HEK293T (cell line): ENCODE results near the gene GALNT2.

Source experiments
- CTBP1 ChIP-seq: fragments of 450-650 bp; IDR thresholded peaks from 2 replicates; pipeline ENCODE4 v1.6.1; 2016; ENCODE audit warnings: borderline replicate concordance
- FOXA1 ChIP-seq: fragments of 450-650 bp; IDR thresholded peaks from 2 replicates; pipeline ENCODE4 v1.6.1; 2016; ENCODE audit warnings: mild to moderate bottlenecking
- FOXK2 ChIP-seq: fragments of 450-650 bp; IDR thresholded peaks from 2 replicates; pipeline ENCODE4 v1.6.1; 2016; ENCODE audit warnings: mild to moderate bottlenecking
- HDGF ChIP-seq: fragments of 450-650 bp; IDR thresholded peaks from 2 replicates; pipeline ENCODE4 v1.6.1; 2017; ENCODE audit warnings: antibody characterized with exemption, borderline replicate concordance
- LEF1 ChIP-seq: fragments of 450-650 bp; IDR thresholded peaks from 2 replicates; pipeline ENCODE4 v1.6.1; 2017; ENCODE audit warnings: mild to moderate bottlenecking, borderline replicate concordance
- NFRKB ChIP-seq: fragments of 450-650 bp; IDR thresholded peaks from 2 replicates; pipeline ENCODE4 v1.6.1; 2016; ENCODE audit warnings: mild to moderate bottlenecking, moderate library complexity
- SUZ12 ChIP-seq: fragments of 450-650 bp; IDR thresholded peaks from 2 replicates; pipeline ENCODE4 v1.6.1; 2016; ENCODE audit warnings: mild to moderate bottlenecking
- TARDBP ChIP-seq: fragments of 450-650 bp; IDR thresholded peaks from 2 replicates; pipeline ENCODE4 v1.6.1; 2016
- ZNF384 ChIP-seq: fragments of 450-650 bp; IDR thresholded peaks from 2 replicates; pipeline ENCODE4 v1.6.1; 2016
- TF ChIP-seq, protein P1 (sequence below): fragments of 450-650 bp; IDR thresholded peaks from 2 replicates; pipeline ENCODE4 v1.6.1; 2016

DNA sequence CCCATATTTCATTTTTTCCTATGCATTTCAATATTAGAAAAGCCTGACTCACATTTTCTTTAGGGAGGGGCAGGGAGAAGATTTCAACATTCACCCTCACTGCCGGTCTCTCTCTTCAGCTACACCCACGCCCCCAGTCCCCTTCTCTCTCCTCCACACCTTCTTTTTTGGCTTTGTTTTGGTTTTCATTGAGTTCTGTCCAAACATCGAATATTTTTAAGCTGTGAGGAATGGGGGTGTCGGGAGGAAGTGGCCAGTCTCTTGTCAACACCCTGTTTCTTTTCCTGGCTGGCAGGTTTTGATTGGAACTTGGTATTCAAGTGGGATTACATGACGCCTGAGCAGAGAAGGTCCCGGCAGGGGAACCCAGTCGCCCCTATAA is 181.8 kb downstream of the GALNT2 start:
- TF ChIP-seq SUZ12 (no peak), FOXA1 (no peak), TARDBP (no peak), ZNF384 (no peak), NFRKB (no peak), CTBP1 (no peak), FOXK2 (no peak), LEF1 (no peak), HDGF (no peak)
- TF ChIP-seq, protein P1, sequence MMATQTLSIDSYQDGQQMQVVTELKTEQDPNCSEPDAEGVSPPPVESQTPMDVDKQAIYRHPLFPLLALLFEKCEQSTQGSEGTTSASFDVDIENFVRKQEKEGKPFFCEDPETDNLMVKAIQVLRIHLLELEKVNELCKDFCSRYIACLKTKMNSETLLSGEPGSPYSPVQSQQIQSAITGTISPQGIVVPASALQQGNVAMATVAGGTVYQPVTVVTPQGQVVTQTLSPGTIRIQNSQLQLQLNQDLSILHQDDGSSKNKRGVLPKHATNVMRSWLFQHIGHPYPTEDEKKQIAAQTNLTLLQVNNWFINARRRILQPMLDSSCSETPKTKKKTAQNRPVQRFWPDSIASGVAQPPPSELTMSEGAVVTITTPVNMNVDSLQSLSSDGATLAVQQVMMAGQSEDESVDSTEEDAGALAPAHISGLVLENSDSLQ, result no peak
